Endothelial cell of umbilical vein (primary cell): Measurements from ENCODE around the gene FOXRED1. TPM values are rescaled to one million over a fixed set of nuclear protein-coding genes. Genes with fewer than 3 reads are reported as not detected.

Experiments used
- BruUV-seq: library from RNA; stranded (reverse); fragments of 400-500 nt; replicated peaks from 2 replicates; lab custom pipeline; 2021; lab: Mats Ljungman, UMichigan
- CTCF ChIA-PET: fragments of 300-600, 350-600 bp; sonication (Branson Sonifier 250); formaldehyde crosslinking; loops from one replicate; lab custom pipeline; 2021; ENCODE audit warnings: antibody characterized with exemption, inconsistent platforms; lab: Charles Lee
- POLR2A ChIA-PET: fragments of 300-600, 350-600 bp; sonication (Branson Sonifier 250); formaldehyde crosslinking; loops from one replicate; lab custom pipeline; 2021; ENCODE audit warnings: antibody characterized with exemption, inconsistent platforms; lab: Charles Lee
- DNase-seq: peaks from one replicate; pipeline ENCODE4 v3.0.0-alpha.2; 2011; ENCODE audit warnings: low read depth, low spot score
- FAIRE-seq: peaks from 2 replicates; lab custom pipeline; 2011; peaks lifted over from hg19 to GRCh38; lab: Jason Lieb, UNC
- H2AFZ ChIP-seq: 2 replicates; pipeline ENCODE4 v1.6.0; 2012; ENCODE audit warnings: low read depth, low read length, control low read depth, inconsistent platforms
- H3K27ac ChIP-seq: 2 replicates; pipeline ENCODE4 v1.5.1; 2011; ENCODE audit warnings: low read depth, mild to moderate bottlenecking, control low read depth, low read length, moderate library complexity; ENCODE audit not compliant: insufficient read depth
- H3K27me3 ChIP-seq, 2 experiments: 2 replicates each; pipeline versions ENCODE4 v1.6.0 to v1.6.1; 2011; ENCODE audit warnings: low read length in 2 of 2, mixed read lengths in 1 of 2; ENCODE audit not compliant: control insufficient read depth in 2 of 2, insufficient read depth in 2 of 2
- H3K36me3 ChIP-seq, 2 experiments: 2 replicates in 1 of 2; 3 replicates in 1 of 2; pipeline ENCODE4 v1.5.1; 2011; ENCODE audit warnings: low read length in 2 of 2, mild to moderate bottlenecking in 1 of 2, moderate library complexity in 1 of 2; ENCODE audit not compliant: control insufficient read depth in 2 of 2, insufficient read depth in 2 of 2; ENCODE audit errors: extremely low read depth in 1 of 2
- H3K4me1 ChIP-seq: 3 replicates; pipeline ENCODE4 v1.5.1; 2011; ENCODE audit warnings: mild to moderate bottlenecking, low read length; ENCODE audit not compliant: control insufficient read depth, insufficient read depth; ENCODE audit errors: extremely low read depth
- H3K4me2 ChIP-seq: 2 replicates; pipeline ENCODE4 v1.6.1; 2011; ENCODE audit warnings: low read length, control low read depth, mixed read lengths; ENCODE audit not compliant: insufficient read depth
- H3K4me3 ChIP-seq, 3 experiments: fragments of 200-600 bp in 1 of 3; sonication (generic), shearing (Covaris generic) in 1 of 3; replicated peaks in 1 of 3; 2 replicates each; pipeline ENCODE4 v1.5.1; 2011 to 2016; ENCODE audit warnings: control low read depth in 3 of 3, low read length in 3 of 3, mild to moderate bottlenecking in 2 of 3, inconsistent platforms in 1 of 3, low read depth in 1 of 3, moderate library complexity in 1 of 3; ENCODE audit not compliant: insufficient read depth in 1 of 3
- H3K79me2 ChIP-seq: 2 replicates; pipeline ENCODE4 v1.6.0; 2012; ENCODE audit warnings: low read length, inconsistent platforms; ENCODE audit not compliant: control insufficient read depth, insufficient read depth
- H3K9ac ChIP-seq: replicated peaks from 2 replicates; pipeline ENCODE3; 2011; ENCODE audit warnings: low read length, control low read depth; ENCODE audit not compliant: insufficient read depth; ENCODE audit errors: extremely low read depth
- H3K9me1 ChIP-seq: replicated peaks from 3 replicates; pipeline ENCODE4 v1.6.0; 2011; ENCODE audit warnings: mild to moderate bottlenecking, low read length; ENCODE audit not compliant: control insufficient read depth, insufficient read depth; ENCODE audit errors: extremely low read depth
- H3K9me3 ChIP-seq: replicated peaks from 2 replicates; pipeline ENCODE4 v1.5.1; 2012; ENCODE audit warnings: low read length, inconsistent platforms; ENCODE audit not compliant: control insufficient read depth, insufficient read depth
- H4K20me1 ChIP-seq: replicated peaks from 2 replicates; pipeline ENCODE3; 2011; ENCODE audit warnings: mild to moderate bottlenecking, low read length; ENCODE audit not compliant: control insufficient read depth, insufficient read depth; ENCODE audit errors: extremely low read depth
- CTCF ChIP-seq, 2 donors: IDR thresholded peaks; 1 replicate in 1 of 2; 2 replicates in 1 of 2; pipeline ENCODE4 v1.5.1; 2011; ENCODE audit warnings: low read length in 2 of 2, mild to moderate bottlenecking in 2 of 2, moderate library complexity in 2 of 2, control low read depth in 1 of 2, inconsistent platforms in 1 of 2, low read depth in 1 of 2; ENCODE audit not compliant: insufficient read depth in 1 of 2; ENCODE audit errors: extremely low read depth in 1 of 2
- EZH2 ChIP-seq: IDR thresholded peaks from 2 replicates; pipeline ENCODE4 v1.6.1; 2012; ENCODE audit warnings: borderline replicate concordance, low read depth, mild to moderate bottlenecking, moderate library complexity, low read length, inconsistent platforms; ENCODE audit not compliant: severe bottlenecking
- FOS ChIP-seq: IDR thresholded peaks from 2 replicates; pipeline ENCODE4 v1.6.1; 2011; ENCODE audit warnings: mild to moderate bottlenecking, low read length, moderate library complexity, borderline replicate concordance; ENCODE audit not compliant: insufficient read depth
- GATA2 ChIP-seq: IDR thresholded peaks from 2 replicates; pipeline ENCODE4 v1.7.0; 2011; ENCODE audit warnings: low read depth, mild to moderate bottlenecking, moderate library complexity, mixed read lengths, low read length; ENCODE audit not compliant: insufficient read length, insufficient read depth
- JUN ChIP-seq: IDR thresholded peaks from 2 replicates; pipeline ENCODE4 v1.6.1; 2011; ENCODE audit warnings: borderline replicate concordance, low read depth; ENCODE audit not compliant: insufficient read length, insufficient read depth
- MYC ChIP-seq: IDR thresholded peaks from one replicate; pipeline ENCODE4 v1.6.1; 2011; ENCODE audit warnings: mild to moderate bottlenecking, low read depth, low read length
- POLR2A ChIP-seq: IDR thresholded peaks from 2 replicates; pipeline ENCODE4 v1.6.1; 2012; ENCODE audit warnings: low read depth, mild to moderate bottlenecking, control low read depth, low read length
- POLR2AphosphoS5 ChIP-seq: IDR thresholded peaks from 2 replicates; pipeline ENCODE4 v1.6.1; 2012; ENCODE audit warnings: low read depth, mild to moderate bottlenecking, control low read depth, low read length, moderate library complexity; ENCODE audit not compliant: insufficient read depth
- dilution Hi-C: fragments of 300-500 bp; cut with MboI; formaldehyde crosslinking; loops from one replicate; pipeline ENCODE4 v1.15.0; 2019; ENCODE audit warnings: low sequenced_read_pairs; ENCODE audit not compliant: extremely low pct_ligation_motif_present
- intact Hi-C: fragments of 100-400 bp; cut with micrococcal nuclease; formaldehyde crosslinking; loops from one replicate; pipeline ENCODE4 v1.10.0; 2022
- polyA plus RNA-seq, 4 experiments: library from polyadenylated mRNA; depleted of rRNA in 3 of 4; stranded (reverse) in 3 of 4; unstranded in 1 of 4; fragments of >200 nt; gene quantifications; 2 replicates each; pipeline versions ENCODE4 v1.2.1 to v1.2.3, GENCODE V29; 2011 to 2012; ENCODE audit warnings: missing spikeins in 1 of 4
- total RNA-seq: library from RNA; stranded (reverse); gene quantifications from 2 replicates; pipeline ENCODE4 v1.2.3, GENCODE V29; 2021
- TF ChIP-seq, protein P1 (sequence below): IDR thresholded peaks from 2 replicates; pipeline ENCODE4 v1.6.1; 2011; ENCODE audit not compliant: insufficient read depth, insufficient read length

Gene FOXRED1
- total and polyA plus RNA-seq, 2 donors (not counting 3 experiments of a cell fraction or from before 2014, with no cell fraction given) = 32.4 to 33.5 TPM

- DNase-seq (no peak), FAIRE-seq (peak; percentile 40)
- ChIA-PET CTCF (interaction anchor here (1.0 to 2.7 kb wide), 8 partner anchors 9 to 162 kb away, joined by 3 to 18 read pairs (median 4); no protein-coding TSS in a partner anchor), POLR2A (no interaction called here)
- no peaks in the 10 kb centered on the region for H3K4me1 ChIP-seq
- no peaks in the 10 kb centered on the region for H3K9me1 ChIP-seq
- no peak overlapping the region for H3K4me3 ChIP-seq
- no peaks in the 10 kb centered on the region for H3K27me3 ChIP-seq
- no peak overlapping the region for H2AFZ ChIP-seq
- dilution Hi-C loops = no loop called here
- H4K20me1 ChIP-seq = no peaks in the 10 kb centered on the region
- intact Hi-C loops = no loop called here
- BruUV-seq = no TSS peak
- TF ChIP-seq JUN (no peak), FOS (no peak), POLR2AphosphoS5 (no peak), EZH2 (no peak), GATA2 (no peak), CTCF (IDR thresholded peaks at IDR 0.05; ENCODE audit: extremely low read depth in 1 of 2, insufficient read depth in 1 of 2, low read depth in 1 of 2, low read length in 2 of 2) (no peak), MYC (no peak), POLR2A (no peak)
- TF ChIP-seq, protein P1, sequence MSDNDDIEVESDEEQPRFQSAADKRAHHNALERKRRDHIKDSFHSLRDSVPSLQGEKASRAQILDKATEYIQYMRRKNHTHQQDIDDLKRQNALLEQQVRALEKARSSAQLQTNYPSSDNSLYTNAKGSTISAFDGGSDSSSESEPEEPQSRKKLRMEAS = no peak
- no peaks in the 10 kb centered on the region for H3K36me3 ChIP-seq
- no peak overlapping the region for H3K27ac ChIP-seq
- no peaks in the 10 kb centered on the region for H3K79me2 ChIP-seq
- H3K4me2 ChIP-seq = no peak overlapping the region
- no peak overlapping the region for H3K9ac ChIP-seq
- H3K9me3 ChIP-seq = no peaks in the 10 kb centered on the region
These were observed 49.8 kb downstream of the FOXRED1 start for GRCh38 chr11:126318574-126319373.
